T-helper 9 cell (primary cell): ENCODE data around the gene UPF1.

Experiments used
- DNase-seq: peaks from one replicate; pipeline ENCODE4 v3.0.0-alpha.2; 2020

The UPF1 gene

GRCh38 chr19:18876865-18877264 lies 45.1 kb downstream of the UPF1 start:
- no peak for DNase-seq

GRCh38 chr19:18878058-18878797 lies 46.5 kb downstream of the UPF1 start:
- DNase-seq = no peak

- DNase-seq = no peak
Measured at GRCh38 chr19:18878858-18879578, 47.3 kb downstream of the UPF1 start.

GRCh38 chr19:18879579-18880373 lies 48.0 kb downstream of the UPF1 start:
- DNase-seq = no peak

- no peak for DNase-seq
Measured at GRCh38 chr19:18881491-18881890, 49.7 kb downstream of the UPF1 start.

GRCh38 chr19:18883526-18884304 lies 52.0 kb downstream of the UPF1 start:
- DNase-seq = no peak

- no peak for DNase-seq
Measured at GRCh38 chr19:18886972-18887371, 55.2 kb downstream of the UPF1 start.

GRCh38 chr19:18889949-18890745 lies 58.4 kb downstream of the UPF1 start:
- no peak for DNase-seq

GRCh38 chr19:18893587-18894253 lies 62.0 kb downstream of the UPF1 start:
- DNase-seq = no peak

GRCh38 chr19:18894254-18895037 lies 62.7 kb downstream of the UPF1 start:
- DNase-seq = no peak

GRCh38 chr19:18895038-18895823 lies 63.5 kb downstream of the UPF1 start:
- no peak for DNase-seq

- DNase-seq = no peak
Measured at GRCh38 chr19:18895824-18896341, 64.1 kb downstream of the UPF1 start, which contains the start of gene CERS1. CERS1 (minus strand) TSS chr19:18896158; CDS start chr19:18896072, 86 bp downstream.

GRCh38 chr19:18896421-18896841 lies 64.7 kb downstream of the UPF1 start:
- DNase-seq = no peak

- DNase-seq = no peak
Measured at GRCh38 chr19:18897094-18898029, 65.6 kb downstream of the UPF1 start.

- no peak for DNase-seq
Measured at GRCh38 chr19:18898081-18898606, 66.4 kb downstream of the UPF1 start.

- DNase-seq = no peak
Measured at GRCh38 chr19:18898607-18899408, 67.0 kb downstream of the UPF1 start.
